WI38 (cell line): ENCODE results near the gene ABCD1.

Source experiments
- H3K4me3 ChIP-seq: 2 replicates; pipeline ENCODE4 v1.5.1; 2011; ENCODE audit warnings: low read depth, mild to moderate bottlenecking, control low read depth, low read length
- TF ChIP-seq, protein P1 (sequence below): IDR thresholded peaks from 2 replicates; pipeline ENCODE4 v1.5.1; 2012; ENCODE audit warnings: low read depth, mild to moderate bottlenecking, control low read depth, low read length

The ABCD1 gene

DNA sequence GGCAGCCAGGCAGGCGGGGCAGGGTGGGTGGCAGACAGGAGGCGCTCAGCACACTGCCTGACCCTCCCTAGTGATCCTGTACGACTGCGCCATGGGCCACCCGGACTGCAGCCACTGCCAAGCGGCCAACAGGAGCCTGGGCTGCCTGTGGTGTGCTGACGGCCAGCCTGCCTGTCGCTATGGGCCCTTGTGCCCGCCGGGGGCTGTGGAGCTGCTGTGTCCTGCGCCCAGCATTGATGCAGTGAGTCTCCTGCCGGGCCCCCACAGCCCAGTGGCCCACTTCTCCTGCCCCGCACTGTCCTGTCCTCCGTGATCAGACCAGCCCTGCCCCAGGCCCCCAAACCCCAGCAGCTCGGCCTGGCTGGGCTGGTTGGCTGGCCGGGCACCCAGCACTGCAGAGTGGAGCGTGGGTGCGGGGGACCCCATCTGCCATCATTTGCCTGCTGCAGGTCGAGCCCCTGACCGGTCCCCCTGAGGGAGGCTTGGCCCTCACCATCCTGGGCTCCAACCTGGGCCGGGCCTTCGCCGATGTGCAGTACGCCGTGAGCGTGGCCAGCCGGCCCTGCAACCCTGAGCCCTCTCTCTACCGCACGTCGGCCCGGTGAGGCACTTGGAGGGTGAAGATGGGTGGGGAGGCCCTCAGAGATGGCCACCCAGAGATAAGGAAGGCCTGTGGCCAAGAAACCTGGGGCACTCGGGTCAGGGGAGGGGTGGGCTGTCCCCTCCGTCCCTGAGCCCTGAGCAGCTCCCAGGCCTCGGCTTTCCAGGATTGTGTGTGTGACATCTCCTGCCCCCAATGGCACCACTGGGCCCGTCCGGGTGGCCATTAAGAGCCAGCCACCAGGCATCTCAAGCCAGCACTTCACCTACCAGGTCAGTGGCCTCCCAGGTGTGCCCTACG is 47.0 kb downstream of the ABCD1 start:
- H3K4me3 ChIP-seq: no peak overlapping the region
- TF ChIP-seq, protein P1, sequence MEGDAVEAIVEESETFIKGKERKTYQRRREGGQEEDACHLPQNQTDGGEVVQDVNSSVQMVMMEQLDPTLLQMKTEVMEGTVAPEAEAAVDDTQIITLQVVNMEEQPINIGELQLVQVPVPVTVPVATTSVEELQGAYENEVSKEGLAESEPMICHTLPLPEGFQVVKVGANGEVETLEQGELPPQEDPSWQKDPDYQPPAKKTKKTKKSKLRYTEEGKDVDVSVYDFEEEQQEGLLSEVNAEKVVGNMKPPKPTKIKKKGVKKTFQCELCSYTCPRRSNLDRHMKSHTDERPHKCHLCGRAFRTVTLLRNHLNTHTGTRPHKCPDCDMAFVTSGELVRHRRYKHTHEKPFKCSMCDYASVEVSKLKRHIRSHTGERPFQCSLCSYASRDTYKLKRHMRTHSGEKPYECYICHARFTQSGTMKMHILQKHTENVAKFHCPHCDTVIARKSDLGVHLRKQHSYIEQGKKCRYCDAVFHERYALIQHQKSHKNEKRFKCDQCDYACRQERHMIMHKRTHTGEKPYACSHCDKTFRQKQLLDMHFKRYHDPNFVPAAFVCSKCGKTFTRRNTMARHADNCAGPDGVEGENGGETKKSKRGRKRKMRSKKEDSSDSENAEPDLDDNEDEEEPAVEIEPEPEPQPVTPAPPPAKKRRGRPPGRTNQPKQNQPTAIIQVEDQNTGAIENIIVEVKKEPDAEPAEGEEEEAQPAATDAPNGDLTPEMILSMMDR: no peak

DNA sequence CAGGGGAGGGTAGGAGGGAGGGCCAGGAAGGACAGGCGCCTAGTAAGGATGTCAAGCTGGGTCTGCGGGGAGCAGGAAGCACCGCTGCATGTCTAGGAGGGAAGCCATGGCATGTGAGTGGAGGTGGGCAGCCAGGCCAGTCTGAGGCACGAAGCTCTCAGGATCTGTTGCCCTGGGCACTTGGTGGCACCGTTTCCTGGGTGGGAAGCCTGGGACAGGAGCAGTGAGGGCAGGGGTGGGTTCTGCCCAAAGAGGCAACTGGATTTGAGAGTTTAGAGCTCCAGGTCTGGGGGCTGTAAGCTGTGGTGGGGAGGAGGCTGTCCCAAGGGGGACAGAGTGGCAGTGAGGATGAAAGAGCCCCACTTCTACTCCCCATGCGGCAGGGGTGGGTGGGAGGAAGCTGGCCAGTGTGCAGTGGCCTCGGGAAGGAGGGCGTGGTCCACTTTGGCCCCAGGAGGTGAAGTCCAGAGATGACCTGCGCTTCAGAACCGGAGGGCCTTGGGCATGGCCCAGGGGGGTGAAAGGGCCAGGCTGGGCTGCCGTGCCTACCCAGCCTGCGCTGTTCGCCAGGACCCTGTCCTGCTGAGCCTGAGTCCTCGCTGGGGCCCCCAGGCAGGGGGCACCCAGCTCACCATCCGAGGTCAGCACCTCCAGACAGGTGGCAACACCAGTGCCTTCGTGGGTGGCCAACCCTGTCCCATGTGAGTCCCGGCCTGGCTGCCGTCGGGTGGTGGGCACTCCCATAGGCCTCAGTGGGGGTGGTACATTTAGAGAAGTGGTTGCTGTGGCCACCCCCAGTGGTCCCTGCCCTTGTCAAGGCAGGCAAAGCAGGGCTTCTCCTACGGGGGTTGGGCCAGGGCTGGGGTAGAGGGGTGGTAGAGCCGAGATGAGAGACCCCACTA is 47.9 kb downstream of the ABCD1 start:
- H3K4me3 ChIP-seq: no peak overlapping the region
- TF ChIP-seq, protein P1: no peak

DNA sequence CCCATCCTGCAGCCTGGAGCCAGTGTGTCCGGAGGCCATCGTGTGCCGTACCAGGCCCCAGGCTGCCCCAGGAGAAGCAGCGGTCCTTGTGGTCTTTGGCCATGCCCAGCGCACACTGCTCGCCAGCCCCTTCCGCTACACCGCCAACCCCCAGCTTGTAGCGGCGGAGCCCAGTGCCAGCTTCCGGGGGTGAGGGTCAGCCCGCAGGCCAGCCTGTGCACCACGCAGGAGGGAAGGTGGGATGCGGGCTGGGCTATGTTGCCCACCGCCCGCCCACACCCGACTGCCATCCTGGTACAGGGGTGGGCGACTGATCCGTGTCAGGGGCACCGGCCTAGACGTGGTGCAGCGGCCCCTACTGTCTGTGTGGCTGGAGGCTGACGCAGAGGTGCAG is 48.6 kb downstream of the ABCD1 start:
- no peak overlapping the region for H3K4me3 ChIP-seq
- TF ChIP-seq, protein P1: no peak

- no peak overlapping the region for H3K4me3 ChIP-seq
- TF ChIP-seq, protein P1: no peak
Observed at GRCh38 chrX:153773741-153774575, 49.3 kb downstream of the ABCD1 start.

DNA sequence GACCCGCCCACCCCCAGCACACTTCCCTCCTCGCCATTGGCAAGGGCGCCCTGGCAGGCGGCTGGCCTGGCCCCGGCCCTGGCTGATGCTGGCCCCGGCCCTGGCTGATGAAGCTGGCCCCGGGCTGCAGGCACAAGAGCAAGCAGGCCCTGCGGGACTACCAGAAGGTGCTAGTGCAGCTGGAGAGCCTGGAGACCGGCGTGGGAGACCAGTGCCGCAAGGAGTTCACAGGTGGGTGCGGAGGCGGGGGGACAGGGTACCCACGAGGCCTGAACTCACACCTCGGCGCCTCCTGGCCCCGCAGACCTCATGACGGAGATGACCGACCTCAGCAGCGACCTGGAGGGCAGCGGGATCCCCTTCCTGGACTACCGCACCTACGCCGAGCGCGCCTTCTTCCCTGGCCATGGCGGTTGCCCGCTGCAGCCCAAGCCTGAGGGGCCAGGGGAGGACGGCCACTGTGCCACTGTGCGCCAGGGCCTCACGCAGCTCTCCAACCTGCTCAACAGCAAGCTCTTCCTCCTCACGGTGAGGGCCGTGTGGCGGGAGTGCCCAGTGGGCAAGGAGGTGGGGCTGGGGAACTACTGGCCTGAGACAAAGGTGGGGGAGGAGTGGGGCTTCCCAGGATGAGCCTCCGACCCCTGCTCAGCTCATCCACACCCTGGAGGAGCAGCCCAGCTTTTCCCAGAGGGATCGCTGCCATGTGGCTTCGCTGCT is 50.1 kb downstream of the ABCD1 start:
- TF ChIP-seq, protein P1: no peak
- no peak overlapping the region for H3K4me3 ChIP-seq

DNA sequence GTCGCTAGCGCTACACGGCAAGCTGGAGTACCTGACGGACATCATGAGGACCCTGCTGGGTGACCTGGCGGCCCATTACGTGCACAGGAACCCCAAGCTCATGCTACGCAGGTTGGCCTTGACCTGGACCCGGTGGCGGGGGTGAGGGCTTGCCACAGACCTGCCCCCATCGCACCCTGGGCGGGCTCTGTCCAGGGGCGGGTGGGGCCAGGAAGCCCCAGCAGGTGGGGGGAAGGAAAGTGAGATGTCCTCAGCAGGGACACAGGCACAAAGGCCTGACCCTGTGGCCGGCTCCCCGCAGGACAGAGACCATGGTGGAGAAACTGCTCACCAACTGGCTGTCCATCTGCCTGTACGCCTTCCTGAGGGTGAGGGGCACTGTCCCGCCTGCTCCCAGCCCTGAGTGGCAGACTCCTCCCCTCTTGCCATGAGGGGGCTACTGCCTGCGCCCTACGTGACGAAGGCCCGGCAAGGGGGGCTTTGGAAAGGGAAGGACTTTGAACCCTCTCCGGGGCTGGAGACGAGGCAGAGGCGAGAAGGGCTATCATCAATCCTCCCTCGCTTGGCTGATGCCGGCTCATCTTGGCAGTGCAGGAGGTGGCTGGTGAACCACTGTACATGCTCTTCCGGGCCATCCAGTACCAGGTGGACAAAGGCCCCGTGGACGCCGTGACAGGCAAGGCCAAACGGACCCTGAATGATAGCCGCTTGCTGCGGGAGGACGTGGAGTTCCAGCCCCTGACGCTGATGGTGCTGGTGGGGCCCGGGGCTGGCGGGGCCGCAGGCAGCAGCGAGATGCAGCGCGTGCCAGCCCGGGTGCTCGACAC is 50.9 kb downstream of the ABCD1 start:
- H3K4me3 ChIP-seq: no peak overlapping the region
- TF ChIP-seq, protein P1: no peak
